Measurements from ENCODE around the gene SSR4.

GRCh38 chrX:153764786-153765137, 29.7 kb upstream of the SSR4 start:
- TF ChIP-seq, protein P1, sequence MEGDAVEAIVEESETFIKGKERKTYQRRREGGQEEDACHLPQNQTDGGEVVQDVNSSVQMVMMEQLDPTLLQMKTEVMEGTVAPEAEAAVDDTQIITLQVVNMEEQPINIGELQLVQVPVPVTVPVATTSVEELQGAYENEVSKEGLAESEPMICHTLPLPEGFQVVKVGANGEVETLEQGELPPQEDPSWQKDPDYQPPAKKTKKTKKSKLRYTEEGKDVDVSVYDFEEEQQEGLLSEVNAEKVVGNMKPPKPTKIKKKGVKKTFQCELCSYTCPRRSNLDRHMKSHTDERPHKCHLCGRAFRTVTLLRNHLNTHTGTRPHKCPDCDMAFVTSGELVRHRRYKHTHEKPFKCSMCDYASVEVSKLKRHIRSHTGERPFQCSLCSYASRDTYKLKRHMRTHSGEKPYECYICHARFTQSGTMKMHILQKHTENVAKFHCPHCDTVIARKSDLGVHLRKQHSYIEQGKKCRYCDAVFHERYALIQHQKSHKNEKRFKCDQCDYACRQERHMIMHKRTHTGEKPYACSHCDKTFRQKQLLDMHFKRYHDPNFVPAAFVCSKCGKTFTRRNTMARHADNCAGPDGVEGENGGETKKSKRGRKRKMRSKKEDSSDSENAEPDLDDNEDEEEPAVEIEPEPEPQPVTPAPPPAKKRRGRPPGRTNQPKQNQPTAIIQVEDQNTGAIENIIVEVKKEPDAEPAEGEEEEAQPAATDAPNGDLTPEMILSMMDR (IDR thresholded peaks at IDR 0.05; ENCODE audit: control extremely low read depth in 1 of 3, insufficient read depth in 1 of 3, low read depth in 1 of 3, low read length in 3 of 3) = no peak
- no peak for TF ChIP-seq BRCA1 (IDR thresholded peaks at IDR 0.05; ENCODE audit: low read depth, low read length)

All from H1 (cell line).